NT2/D1 (cell line): ENCODE data around the gene SYNPO.

Source experiments
- SUZ12 ChIP-seq: IDR thresholded peaks from 2 replicates; pipeline ENCODE4 v1.6.1; 2011; ENCODE audit not compliant: insufficient read length, insufficient read depth; ENCODE audit errors: extremely low read depth
- YY1 ChIP-seq: IDR thresholded peaks from 2 replicates; pipeline ENCODE4 v1.6.1; 2011; ENCODE audit not compliant: insufficient read length, insufficient read depth
- ZNF274 ChIP-seq: IDR thresholded peaks from 2 replicates; pipeline ENCODE4 v1.6.1; 2011; ENCODE audit warnings: mild to moderate bottlenecking, low read depth, low read length

DNA sequence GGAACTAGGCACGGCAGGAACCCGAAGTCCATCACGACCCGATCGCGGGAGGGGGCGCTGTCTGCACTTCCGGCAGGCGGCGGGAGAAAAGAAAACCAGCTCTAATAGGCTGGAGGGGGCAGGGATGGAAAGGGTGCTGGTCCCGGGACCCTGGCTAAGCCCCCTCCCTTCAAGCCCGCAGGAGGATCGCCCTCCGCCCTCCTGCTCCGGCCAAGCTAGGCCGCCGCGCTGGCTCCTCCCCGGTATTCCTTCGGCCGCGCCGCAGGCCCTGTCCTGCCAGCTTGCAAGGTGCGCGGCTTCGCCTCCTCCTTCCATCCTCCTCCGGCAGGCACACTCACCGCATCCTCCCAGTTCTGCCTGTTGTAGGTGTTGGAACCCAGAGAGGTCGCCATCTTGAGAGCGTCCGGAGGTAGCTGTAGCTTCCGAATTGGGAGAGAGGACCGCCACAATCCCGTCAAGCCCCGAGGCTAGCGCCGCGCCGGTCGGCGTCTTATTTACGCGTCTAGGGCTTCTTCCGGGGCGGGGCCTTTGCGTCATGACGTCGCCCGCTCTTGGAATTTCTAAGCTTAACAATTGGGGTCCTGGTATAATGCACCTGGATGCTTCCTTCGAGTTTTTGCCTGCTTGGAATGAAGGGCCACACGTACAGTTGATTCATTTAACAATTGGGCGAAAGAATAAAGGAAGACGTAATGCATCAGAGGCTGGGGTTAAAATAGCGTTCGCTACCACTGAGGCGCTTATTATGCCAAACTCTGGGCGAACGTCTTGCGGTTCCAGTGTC is 60.3 kb downstream of the SYNPO start, which contains the start of gene RBM22:
- TF ChIP-seq YY1 = peak; percentile 32
- no peak for TF ChIP-seq ZNF274
- no peak for TF ChIP-seq SUZ12
